ENCODE measurements around the gene SACS. TPM values are rescaled to one million over a fixed set of nuclear protein-coding genes. Genes with fewer than 3 reads are reported as not detected.

SACS gene
- total and polyA plus RNA-seq, 2 donors (not counting 3 experiments of a cell fraction or from before 2014, with no cell fraction given) = 14.8 to 72.7 TPM

- Histone ChIP-seq H3K9ac (replicated peaks; ENCODE audit: extremely low read depth, insufficient read depth, low read length) (peak overlapping the region; percentile 28), H4K20me1 (replicated peaks; ENCODE audit: control insufficient read depth, extremely low read depth, insufficient read depth, low read length) (no peaks in the 10 kb centered on the region), H3K36me3 (ENCODE audit: control insufficient read depth in 2 of 2, extremely low read depth in 1 of 2, insufficient read depth in 2 of 2, low read length in 2 of 2) (no peaks in the 10 kb centered on the region), H3K79me2 (ENCODE audit: control insufficient read depth, insufficient read depth, low read length) (no peaks in the 10 kb centered on the region), H3K27ac (ENCODE audit: insufficient read depth, low read depth, low read length) (peak overlapping the region; percentile 98), H3K9me1 (replicated peaks; ENCODE audit: control insufficient read depth, extremely low read depth, insufficient read depth, low read length) (no peaks in the 10 kb centered on the region), H3K27me3 (ENCODE audit: control insufficient read depth in 2 of 2, insufficient read depth in 2 of 2, low read length in 2 of 2) (no peaks in the 10 kb centered on the region), H2AFZ (ENCODE audit: low read depth, low read length) (no peak overlapping the region), H3K4me3 (replicated peaks in 1 of 3; ENCODE audit: insufficient read depth in 1 of 3, low read depth in 1 of 3, low read length in 3 of 3) (no peak overlapping the region), H3K4me1 (ENCODE audit: control insufficient read depth, extremely low read depth, insufficient read depth, low read length) (peaks cover 41% of the 10 kb centered on the region), H3K9me3 (replicated peaks; ENCODE audit: control insufficient read depth, insufficient read depth, low read length) (no peaks in the 10 kb centered on the region), H3K4me2 (ENCODE audit: insufficient read depth, low read length) (peak overlapping the region; percentile 26)
- dilution Hi-C loops (cut with MboI; ENCODE audit: extremely low pct_ligation_motif_present, low sequenced_read_pairs) = no loop called here
- TF ChIP-seq GATA2 (IDR thresholded peaks at IDR 0.05; ENCODE audit: insufficient read depth, insufficient read length, low read depth, low read length) (no peak), JUN (IDR thresholded peaks at IDR 0.05; ENCODE audit: borderline replicate concordance, insufficient read depth, insufficient read length, low read depth) (no peak)
- intact Hi-C loops (cut with micrococcal nuclease) = loop anchor here (2.0 to 5.0 kb wide), 3 partner anchors 54 to 566 kb away; partner anchors contain the start of gene MIPEP
- BruUV-seq (replicated peaks) = TSS peak; percentile 68
- ChIA-PET CTCF (interaction anchor here (1.1 to 3.8 kb wide), 2 partner anchors 55 to 1684 kb away, joined by 3 to 45 read pairs; no protein-coding TSS in a partner anchor), POLR2A (no interaction called here)
- no peak for FAIRE-seq
- peak; percentile 7 for DNase-seq (ENCODE audit: low read depth, low spot score)
Observed at GRCh38 chr13:23320926-23321534, 112.5 kb downstream of the SACS start.

- intact Hi-C loops (cut with micrococcal nuclease) (loop anchor here (1.0 to 10.0 kb wide), 8 partner anchors 55 to 1682 kb away; partner anchors contain the start of gene MIPEP), dilution Hi-C loops (cut with MboI; ENCODE audit: extremely low pct_ligation_motif_present, low sequenced_read_pairs) (no loop called here)
- Histone ChIP-seq H3K9me1 (replicated peaks; ENCODE audit: control insufficient read depth, extremely low read depth, insufficient read depth, low read length) (no peaks in the 10 kb centered on the region), H3K4me1 (ENCODE audit: control insufficient read depth, extremely low read depth, insufficient read depth, low read length) (peaks cover 41% of the 10 kb centered on the region), H3K79me2 (ENCODE audit: control insufficient read depth, insufficient read depth, low read length) (no peaks in the 10 kb centered on the region), H3K9ac (replicated peaks; ENCODE audit: extremely low read depth, insufficient read depth, low read length) (peak overlapping the region; percentile 42), H2AFZ (ENCODE audit: low read depth, low read length) (no peak overlapping the region), H3K27ac (ENCODE audit: insufficient read depth, low read depth, low read length) (peak overlapping the region; percentile 98), H4K20me1 (replicated peaks; ENCODE audit: control insufficient read depth, extremely low read depth, insufficient read depth, low read length) (no peaks in the 10 kb centered on the region), H3K9me3 (replicated peaks; ENCODE audit: control insufficient read depth, insufficient read depth, low read length) (no peaks in the 10 kb centered on the region), H3K4me3 (replicated peaks in 1 of 3; ENCODE audit: insufficient read depth in 1 of 3, low read depth in 1 of 3, low read length in 3 of 3) (no peak overlapping the region), H3K4me2 (ENCODE audit: insufficient read depth, low read length) (no peak overlapping the region), H3K36me3 (ENCODE audit: control insufficient read depth in 2 of 2, extremely low read depth in 1 of 2, insufficient read depth in 2 of 2, low read length in 2 of 2) (no peaks in the 10 kb centered on the region), H3K27me3 (ENCODE audit: control insufficient read depth in 2 of 2, insufficient read depth in 2 of 2, low read length in 2 of 2) (no peaks in the 10 kb centered on the region)
- CTCF ChIA-PET = interaction anchor here (0.6 to 3.8 kb wide), 4 partner anchors 142 to 1693 kb away, joined by 3 to 45 read pairs (median 4); no protein-coding TSS in a partner anchor
- TF ChIP-seq JUN (IDR thresholded peaks at IDR 0.05; ENCODE audit: borderline replicate concordance, insufficient read depth, insufficient read length, low read depth) (no peak), POLR2A (IDR thresholded peaks at IDR 0.05; ENCODE audit: low read depth, low read length) (no peak), MYC (IDR thresholded peaks at IDR 0.05; ENCODE audit: low read depth, low read length) (no peak), GATA2 (IDR thresholded peaks at IDR 0.05; ENCODE audit: insufficient read depth, insufficient read length, low read depth, low read length) (no peak), CTCF (IDR thresholded peaks at IDR 0.05; ENCODE audit: extremely low read depth in 1 of 2, insufficient read depth in 1 of 2, low read depth in 1 of 2, low read length in 2 of 2) (no peak), EZH2 (IDR thresholded peaks at IDR 0.05; ENCODE audit: borderline replicate concordance, low read depth, low read length, severe bottlenecking) (no peak), FOS (IDR thresholded peaks at IDR 0.05; ENCODE audit: borderline replicate concordance, insufficient read depth, low read length) (no peak), POLR2AphosphoS5 (IDR thresholded peaks at IDR 0.05; ENCODE audit: insufficient read depth, low read depth, low read length) (no peak), MAX (IDR thresholded peaks at IDR 0.05; ENCODE audit: insufficient read depth, insufficient read length) (no peak)
- DNase-seq (ENCODE audit: low read depth, low spot score) (no peak), FAIRE-seq (no peak)
- BruUV-seq (replicated peaks) = no TSS peak
- POLR2A ChIA-PET = no interaction called here
Observed at GRCh38 chr13:23319883-23320224, 113.6 kb downstream of the SACS start.
